HG03159 (cell line): ENCODE results near the gene EFCAB11.

ENCODE experiments used
- ATAC-seq: cut with Tn5 transposase; IDR thresholded peaks from one replicate; pipeline ENCODE4 v1.9.1; 2021; ENCODE audit warnings: mild to moderate bottlenecking, moderate library complexity; ENCODE audit not compliant: unreplicated experiment

Gene EFCAB11

GRCh38 chr14:89779707-89780106 is 174.8 kb downstream of the EFCAB11 start:
- no peak for ATAC-seq

- ATAC-seq: no peak
These were observed 178.6 kb downstream of the EFCAB11 start for GRCh38 chr14:89775946-89776345.

- ATAC-seq: no peak
These were observed 179.4 kb downstream of the EFCAB11 start for GRCh38 chr14:89775151-89775550.

- ATAC-seq: peak; percentile 87
These were observed 180.8 kb downstream of the EFCAB11 start for GRCh38 chr14:89773644-89774316.

GRCh38 chr14:89773151-89773550 is 181.4 kb downstream of the EFCAB11 start:
- peak; percentile 33 for ATAC-seq

- no peak for ATAC-seq
These were observed 183.3 kb downstream of the EFCAB11 start for GRCh38 chr14:89771251-89771650.

GRCh38 chr14:89767861-89768268 is 186.7 kb downstream of the EFCAB11 start:
- ATAC-seq: peak; percentile 70

GRCh38 chr14:89767131-89767530 is 187.4 kb downstream of the EFCAB11 start:
- no peak for ATAC-seq

GRCh38 chr14:89765346-89765745 is 189.2 kb downstream of the EFCAB11 start:
- no peak for ATAC-seq

- no peak for ATAC-seq
These were observed 194.4 kb downstream of the EFCAB11 start for GRCh38 chr14:89760086-89760485.

- no peak for ATAC-seq
These were observed 197.1 kb downstream of the EFCAB11 start for GRCh38 chr14:89757313-89757939.

- ATAC-seq: no peak
These were observed 198.7 kb downstream of the EFCAB11 start for GRCh38 chr14:89755816-89756215.

GRCh38 chr14:89753828-89754412 is 200.6 kb downstream of the EFCAB11 start:
- no peak for ATAC-seq

GRCh38 chr14:89750908-89751392 is 203.6 kb downstream of the EFCAB11 start:
- no peak for ATAC-seq

GRCh38 chr14:89750281-89750755 is 204.2 kb downstream of the EFCAB11 start:
- no peak for ATAC-seq

- no peak for ATAC-seq
These were observed 206.5 kb downstream of the EFCAB11 start for GRCh38 chr14:89748004-89748403.

GRCh38 chr14:89747126-89747525 is 207.4 kb downstream of the EFCAB11 start:
- no peak for ATAC-seq

GRCh38 chr14:89746654-89747053 is 207.9 kb downstream of the EFCAB11 start:
- no peak for ATAC-seq

GRCh38 chr14:89746135-89746534 is 208.4 kb downstream of the EFCAB11 start:
- ATAC-seq: no peak
